IPS-NIHi7 (cell line): ENCODE data around the gene SURF6.
"Not testable (repeated sequence)": the region's sequence is repeated elsewhere in the genome, so short reads cannot be mapped to it uniquely, and the experiment has no call there.

Source experiments
- DNase-seq: peaks from one replicate; pipeline ENCODE4 v3.0.0; 2012; ENCODE audit warnings: mixed read lengths; ENCODE audit errors: extremely low spot score

The SURF6 gene

DNA sequence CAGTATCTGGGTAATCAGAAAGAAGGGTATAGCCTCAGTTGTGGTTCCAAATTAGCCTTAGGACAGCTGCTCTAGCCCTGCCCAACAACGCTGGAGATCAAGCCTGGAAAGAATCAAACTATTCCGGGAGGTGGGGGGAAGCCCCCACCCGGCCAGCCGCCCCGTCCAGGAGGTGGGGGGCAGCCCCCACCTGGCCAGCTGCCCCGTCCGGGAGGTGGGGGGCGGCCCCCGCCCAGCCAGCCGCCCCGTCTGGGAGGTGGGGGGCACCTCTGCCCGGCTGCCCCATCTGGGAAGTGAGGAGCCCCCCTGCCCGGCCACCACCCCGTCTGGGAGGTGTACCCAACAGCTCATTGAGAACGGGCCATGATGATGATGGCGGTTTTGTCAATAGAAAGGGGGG is 36.0 kb downstream of the SURF6 start:
- DNase-seq, result not testable (repeated sequence)

DNA sequence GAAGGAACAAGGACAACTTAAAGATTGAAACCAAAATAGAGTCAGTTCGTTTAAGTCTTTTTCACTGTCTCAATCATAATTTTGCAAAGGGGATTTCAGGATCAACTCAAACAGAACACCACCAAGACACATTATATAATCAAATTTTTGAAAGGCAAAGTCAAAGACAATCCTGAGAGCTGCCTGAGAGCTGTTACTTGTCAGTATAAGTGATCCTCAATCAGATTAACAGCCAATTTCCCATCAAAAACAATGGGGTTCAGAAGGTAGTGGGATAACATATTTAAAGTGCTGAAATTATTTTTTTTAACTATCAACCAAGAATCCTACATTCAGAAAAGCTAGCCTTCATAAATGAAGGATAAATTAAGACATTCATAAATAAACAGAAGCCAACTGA is 41.7 kb downstream of the SURF6 start:
- no peak for DNase-seq

DNA sequence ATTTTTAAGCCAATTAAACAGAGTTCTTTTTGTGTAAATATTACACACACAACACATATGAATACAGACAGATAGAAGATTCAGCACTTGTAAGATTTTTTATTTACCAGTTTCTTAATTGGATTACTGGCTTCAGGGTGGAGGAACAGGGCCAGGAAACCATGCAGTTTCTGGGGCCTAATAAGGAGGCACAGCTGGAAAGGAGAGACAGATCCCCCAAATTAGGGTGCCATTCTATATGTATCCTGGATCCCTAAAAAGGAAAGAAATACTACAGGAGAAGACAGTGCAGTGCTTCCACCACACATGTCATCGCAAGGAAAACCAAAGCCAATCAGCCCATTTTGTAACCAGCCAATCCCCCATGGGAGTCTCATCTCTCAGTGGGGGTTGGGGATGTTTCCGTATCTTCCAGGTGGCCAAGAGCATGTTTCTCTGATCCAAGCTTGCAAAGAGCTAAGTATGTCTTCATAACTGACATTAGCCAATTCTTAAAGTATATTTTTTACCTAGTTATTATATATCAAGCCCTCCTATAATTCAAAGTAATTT is 45.2 kb downstream of the SURF6 start:
- DNase-seq, result no peak

DNA sequence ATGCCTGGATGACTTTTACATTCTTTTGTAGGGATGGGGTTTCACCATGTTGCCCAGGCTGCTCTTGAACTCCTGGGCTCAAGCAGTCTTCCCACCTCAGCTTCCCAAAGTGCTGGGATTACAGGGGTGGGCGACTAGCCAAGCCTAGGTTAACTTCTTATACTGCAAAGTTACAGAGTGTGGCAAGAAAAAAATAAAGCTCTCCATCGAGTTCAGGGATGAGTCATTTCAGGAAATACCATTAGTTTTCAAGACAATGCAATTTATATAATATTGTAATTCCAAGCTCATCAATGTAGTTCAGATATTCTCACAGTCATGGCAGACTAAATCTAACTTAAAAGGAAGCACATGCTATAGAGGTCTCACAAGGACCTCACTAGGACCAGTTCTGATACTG is 49.5 kb downstream of the SURF6 start:
- DNase-seq, result no peak

DNA sequence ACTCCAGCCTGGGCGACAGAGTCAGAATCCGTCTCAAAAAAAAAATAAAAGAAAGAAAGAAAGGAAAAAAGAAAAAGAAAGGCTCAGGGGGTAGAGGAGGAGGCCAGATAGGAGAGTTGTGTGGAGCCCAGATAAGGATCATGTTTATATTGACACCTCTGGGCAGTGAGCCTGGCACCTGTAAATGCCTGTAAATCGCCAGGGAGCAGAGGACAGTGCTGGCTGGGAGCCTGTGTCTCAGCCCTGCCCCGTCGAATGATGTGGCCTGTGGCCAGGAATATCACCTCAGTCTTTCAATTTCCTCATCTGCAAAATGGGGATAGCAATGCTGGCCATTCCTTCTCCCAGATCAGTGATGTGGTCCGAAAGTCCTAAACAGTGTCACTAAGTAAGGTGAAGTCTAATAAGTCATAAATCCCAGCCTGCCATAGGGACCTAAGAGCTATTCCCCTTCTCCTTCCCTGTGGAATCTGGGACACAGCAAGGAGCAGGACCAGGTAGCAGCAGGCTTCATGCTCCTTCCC is 50.7 kb downstream of the SURF6 start:
- DNase-seq, result no peak

DNA sequence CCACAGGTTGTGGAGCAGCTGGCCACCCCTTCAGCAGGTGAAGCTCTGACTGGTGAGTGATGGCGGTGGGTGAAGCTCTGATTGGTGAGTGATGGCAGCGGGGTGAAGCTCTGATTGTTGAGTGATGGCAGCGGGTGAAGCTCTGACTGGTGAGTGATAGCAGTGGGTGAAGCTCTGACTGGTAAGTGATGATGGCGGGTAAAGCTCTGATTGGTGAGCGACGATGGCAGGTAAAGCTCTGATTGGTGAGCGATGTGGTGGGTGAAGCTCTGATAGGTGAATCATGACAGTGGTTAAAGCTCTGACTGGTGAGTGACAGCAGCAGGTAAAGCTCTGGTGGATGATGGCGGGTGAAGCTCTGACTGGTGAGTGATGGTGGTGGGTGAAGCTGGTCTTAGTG is 51.6 kb downstream of the SURF6 start:
- no peak for DNase-seq

DNA sequence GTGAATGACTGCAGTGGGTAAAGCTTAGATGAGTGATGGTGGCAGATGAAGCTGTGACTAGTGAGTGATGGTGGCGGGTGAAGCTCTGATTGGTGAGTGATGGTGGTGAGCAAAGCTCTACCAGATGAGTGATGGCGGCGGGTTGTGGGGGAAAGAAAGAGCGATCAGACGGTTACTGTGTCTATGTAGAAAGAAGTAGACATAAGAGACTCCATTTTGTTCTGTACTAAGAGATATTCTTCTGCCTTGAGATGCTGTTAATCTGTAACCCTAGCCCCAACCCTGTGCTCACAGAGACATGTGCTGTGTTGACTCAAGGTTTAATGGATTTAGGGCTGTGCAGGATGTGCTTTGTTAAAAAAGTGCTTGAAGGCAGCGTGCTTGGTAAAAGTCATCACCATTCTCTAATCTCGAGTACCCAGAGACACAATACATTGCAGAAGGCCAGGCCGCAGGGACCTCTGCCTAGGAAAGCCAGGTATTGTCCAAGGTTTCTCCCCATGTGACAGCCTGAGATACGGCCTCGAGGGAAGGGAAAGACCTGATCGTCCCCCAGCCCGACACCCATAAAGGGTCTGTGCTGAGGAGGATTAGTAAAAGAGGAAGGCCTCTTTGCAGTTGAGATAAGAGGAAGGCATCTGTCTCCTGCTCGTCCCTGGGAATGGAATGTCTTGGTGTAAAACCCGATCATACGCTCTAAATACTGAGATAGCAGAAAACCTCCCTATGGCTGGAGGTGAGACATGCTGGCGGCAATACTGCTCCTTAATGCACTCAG is 52.5 kb downstream of the SURF6 start:
- DNase-seq, result not testable (repeated sequence)

DNA sequence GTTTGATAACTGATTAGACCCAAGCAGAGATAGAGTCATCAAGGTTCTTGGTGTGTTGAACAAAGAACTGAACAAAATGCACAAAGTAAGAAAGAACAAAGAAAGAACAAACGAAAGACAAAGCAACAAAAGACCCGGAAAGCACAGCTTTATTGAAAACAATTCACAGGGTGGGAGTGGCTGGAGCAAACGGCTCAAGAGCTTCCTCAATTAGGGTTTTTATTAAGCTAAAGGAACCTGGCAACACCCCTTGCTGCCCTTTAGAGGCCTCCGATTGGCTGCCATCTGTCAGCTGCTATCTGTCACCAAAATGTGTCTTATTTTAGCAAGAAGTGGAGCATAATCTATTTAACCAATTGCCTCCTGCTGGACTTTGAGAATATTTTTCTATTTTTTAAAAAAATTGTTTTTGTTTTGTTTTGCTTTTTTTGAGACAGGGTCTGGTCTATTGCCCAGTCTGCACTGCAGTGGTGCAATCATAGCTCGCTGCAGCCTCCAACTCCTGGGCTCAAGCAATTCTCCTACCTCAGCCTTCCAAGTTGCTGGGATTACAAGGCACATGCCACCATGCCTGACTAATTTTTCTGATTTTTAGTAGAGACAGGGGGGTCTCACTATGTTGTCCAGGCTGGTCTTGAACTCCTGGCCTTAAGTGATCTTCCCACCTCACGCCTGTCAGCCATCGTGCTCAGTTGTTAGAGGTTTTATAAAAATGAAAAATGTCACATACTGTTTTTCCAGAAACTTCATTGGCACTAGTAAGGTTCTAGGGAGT is 53.3 kb downstream of the SURF6 start:
- no peak for DNase-seq

DNA sequence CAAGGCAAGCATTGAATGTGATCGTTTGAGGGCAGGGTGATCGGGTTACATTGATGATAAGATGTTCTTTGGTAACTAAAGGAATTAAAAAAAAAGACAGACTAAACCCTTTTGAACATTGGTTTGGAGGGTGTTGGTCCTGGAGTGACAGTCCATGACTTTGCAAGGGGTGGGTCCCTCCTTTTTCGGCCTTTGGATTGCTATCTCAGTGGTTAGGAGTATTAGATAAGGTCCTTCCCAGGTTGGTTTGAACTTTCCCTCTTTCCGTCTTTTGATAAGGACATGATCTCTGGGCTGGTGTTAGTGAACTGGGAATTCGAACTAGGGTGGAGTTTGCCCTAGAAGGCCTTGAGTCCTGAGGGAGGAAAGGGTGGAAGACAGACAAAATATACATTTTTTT is 55.6 kb downstream of the SURF6 start:
- DNase-seq, result no peak
